ENCODE results near the gene ZDHHC17. TPM values are rescaled to one million over a fixed set of nuclear protein-coding genes. Genes with fewer than 3 reads are reported as not detected.

ZDHHC17 gene
- total and polyA plus RNA-seq, 2 of the 13 experiments (the other 11 are each of a cell fraction or from before 2014, with no cell fraction given), result 36.7 to 38.5 TPM

DNA sequence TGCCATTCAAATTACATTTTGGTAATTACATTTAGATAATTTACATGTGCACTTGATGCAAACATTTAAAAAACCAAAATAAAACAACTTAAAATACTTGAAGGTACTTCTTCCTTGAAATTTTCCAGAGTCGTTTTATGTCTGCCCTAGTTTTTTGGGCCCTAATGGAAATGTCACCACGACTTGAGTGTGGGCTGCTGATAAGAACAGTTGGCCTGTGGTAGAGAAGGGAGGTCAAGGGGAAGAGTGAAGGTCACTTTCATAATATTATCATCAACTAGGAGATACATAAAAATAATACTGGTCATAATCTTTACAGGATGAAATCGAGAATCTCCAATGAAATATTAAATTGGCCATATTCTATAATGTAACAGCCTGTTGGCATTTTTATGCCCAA lies 23.1 kb downstream of the ZDHHC17 start:
- no TSS peak for BruUV-seq (replicated peaks)
- Histone ChIP-seq H3K4me2 (ENCODE audit: low read depth, low read length) (no peak overlapping the region), H3K27me3 (ENCODE audit: control insufficient read depth in 1 of 2, insufficient read depth in 2 of 2, low read length in 2 of 2) (no peaks in the 10 kb centered on the region), H3K36me3 (replicated peaks in 1 of 2; ENCODE audit: control insufficient read depth in 1 of 2, insufficient read depth in 2 of 2, low read length in 2 of 2) (no peaks in the 10 kb centered on the region), H3K79me2 (ENCODE audit: insufficient read depth, low read length) (peaks cover 39% of the 10 kb centered on the region), H3K9me3 (ENCODE audit: low read length) (no peaks in the 10 kb centered on the region), H4K20me1 (ENCODE audit: insufficient read depth, low read length) (peaks cover 18% of the 10 kb centered on the region; the same call in 1 of the 2 replicates), H3K27ac (ENCODE audit: extremely low read length, insufficient read depth, low read length) (no peak overlapping the region), H3K9ac (ENCODE audit: insufficient read depth, low read depth, low read length) (no peak overlapping the region), H2AFZ (ENCODE audit: low read length) (no peak overlapping the region), H3K4me3 (replicated peaks in 1 of 3; ENCODE audit: insufficient read depth in 1 of 3, low read depth in 2 of 3, low read length in 3 of 3) (no peak overlapping the region), H3K4me1 (ENCODE audit: insufficient read depth, low read length) (peaks cover 21% of the 10 kb centered on the region)
- ATAC-seq (no peak), FAIRE-seq (no peak), DNase-seq (ENCODE audit: low spot score) (no peak)
- POLR2A ChIA-PET, result no interaction called here
- CTCF ChIA-PET (ENCODE audit: low intra/inter-chr PET ratio, low total read pairs), result no interaction called here
- intact Hi-C loops (cut with micrococcal nuclease; ENCODE audit: unreplicated experiment), result no loop called here
- TF ChIP-seq, protein P1, sequence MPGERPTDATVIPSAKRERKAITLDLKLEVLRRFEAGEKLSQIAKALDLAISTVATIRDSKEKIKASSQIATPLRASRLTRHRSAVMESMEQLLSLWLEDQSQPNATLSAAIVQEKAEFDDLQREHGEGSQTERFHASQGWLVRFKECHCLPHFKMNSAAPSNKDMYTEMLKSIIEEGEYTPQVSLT (CRISPR knock-in tag; IDR thresholded peaks at IDR 0.05; ENCODE audit: borderline replicate concordance, low read depth), result no peak
- no peak for TF ChIP-seq FIP1L1 (IDR thresholded peaks at IDR 0.05; ENCODE audit: borderline replicate concordance, insufficient read depth, low read depth, low read length)
- TF ChIP-seq, protein P2, sequence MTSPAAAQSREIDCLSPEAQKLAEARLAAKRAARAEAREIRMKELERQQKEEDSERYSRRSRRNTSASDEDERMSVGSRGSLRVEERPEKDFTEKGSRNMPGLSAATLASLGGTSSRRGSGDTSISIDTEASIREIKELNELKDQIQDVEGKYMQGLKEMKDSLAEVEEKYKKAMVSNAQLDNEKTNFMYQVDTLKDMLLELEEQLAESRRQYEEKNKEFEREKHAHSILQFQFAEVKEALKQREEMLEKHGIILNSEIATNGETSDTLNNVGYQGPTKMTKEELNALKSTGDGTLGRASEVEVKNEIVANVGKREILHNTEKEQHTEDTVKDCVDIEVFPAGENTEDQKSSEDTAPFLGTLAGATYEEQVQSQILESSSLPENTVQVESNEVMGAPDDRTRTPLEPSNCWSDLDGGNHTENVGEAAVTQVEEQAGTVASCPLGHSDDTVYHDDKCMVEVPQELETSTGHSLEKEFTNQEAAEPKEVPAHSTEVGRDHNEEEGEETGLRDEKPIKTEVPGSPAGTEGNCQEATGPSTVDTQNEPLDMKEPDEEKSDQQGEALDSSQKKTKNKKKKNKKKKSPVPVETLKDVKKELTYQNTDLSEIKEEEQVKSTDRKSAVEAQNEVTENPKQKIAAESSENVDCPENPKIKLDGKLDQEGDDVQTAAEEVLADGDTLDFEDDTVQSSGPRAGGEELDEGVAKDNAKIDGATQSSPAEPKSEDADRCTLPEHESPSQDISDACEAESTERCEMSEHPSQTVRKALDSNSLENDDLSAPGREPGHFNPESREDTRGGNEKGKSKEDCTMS (CRISPR knock-in tag; conservative IDR thresholded peaks at IDR 0.05), result no peak
- no peak for TF ChIP-seq SRSF9 (IDR thresholded peaks at IDR 0.05; ENCODE audit: borderline replicate concordance, insufficient read depth, low read depth, low read length, poor library complexity, severe bottlenecking)
- no peak for TF ChIP-seq ZNF550 (CRISPR knock-in tag; IDR thresholded peaks at IDR 0.05; ENCODE audit: borderline replicate concordance)
- TF ChIP-seq, protein P3, sequence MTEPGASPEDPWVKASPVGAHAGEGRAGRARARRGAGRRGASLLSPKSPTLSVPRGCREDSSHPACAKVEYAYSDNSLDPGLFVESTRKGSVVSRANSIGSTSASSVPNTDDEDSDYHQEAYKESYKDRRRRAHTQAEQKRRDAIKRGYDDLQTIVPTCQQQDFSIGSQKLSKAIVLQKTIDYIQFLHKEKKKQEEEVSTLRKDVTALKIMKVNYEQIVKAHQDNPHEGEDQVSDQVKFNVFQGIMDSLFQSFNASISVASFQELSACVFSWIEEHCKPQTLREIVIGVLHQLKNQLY (CRISPR knock-in tag; IDR thresholded peaks at IDR 0.05), result no peak
- no peak for TF ChIP-seq HOXA5 (CRISPR knock-in tag; IDR thresholded peaks at IDR 0.05)
- TF ChIP-seq THAP11 (CRISPR knock-in tag; IDR thresholded peaks at IDR 0.05), result no peak
- TF ChIP-seq HHEX (CRISPR knock-in tag; IDR thresholded peaks at IDR 0.05), result no peak
- TF ChIP-seq ZNF256 (CRISPR knock-in tag; conservative IDR thresholded peaks at IDR 0.05), result no peak
- TF ChIP-seq KLF9 (CRISPR knock-in tag; IDR thresholded peaks at IDR 0.05; ENCODE audit: low read depth), result no peak
- TF ChIP-seq POLR2A (IDR thresholded peaks at IDR 0.05; ENCODE audit: insufficient read depth in 1 of 2, low read depth in 2 of 2, low read length in 2 of 2), result no peak
- WGBS (ENCODE audit: low lambda C conversion rate), result 97% methylated on average over 3 of the region's 3 CpGs
- in situ Hi-C loops (cut with HindIII; ENCODE audit: extremely low pct_ligation_motif_present, low pct_unique_long_range_greater_than_20kb), result no loop called here

All from HepG2 (cell line).